Fibroblast of skin of right quadriceps (primary cell): ENCODE measurements around the gene BIN1.
"Not testable (repeated sequence)": the region's sequence is repeated elsewhere in the genome, so short reads cannot be mapped to it uniquely, and the experiment has no call there.

Source experiments
- DNase-seq: peaks from one replicate; pipeline ENCODE4 v3.0.0-alpha.2; 2013

BIN1 gene

DNA sequence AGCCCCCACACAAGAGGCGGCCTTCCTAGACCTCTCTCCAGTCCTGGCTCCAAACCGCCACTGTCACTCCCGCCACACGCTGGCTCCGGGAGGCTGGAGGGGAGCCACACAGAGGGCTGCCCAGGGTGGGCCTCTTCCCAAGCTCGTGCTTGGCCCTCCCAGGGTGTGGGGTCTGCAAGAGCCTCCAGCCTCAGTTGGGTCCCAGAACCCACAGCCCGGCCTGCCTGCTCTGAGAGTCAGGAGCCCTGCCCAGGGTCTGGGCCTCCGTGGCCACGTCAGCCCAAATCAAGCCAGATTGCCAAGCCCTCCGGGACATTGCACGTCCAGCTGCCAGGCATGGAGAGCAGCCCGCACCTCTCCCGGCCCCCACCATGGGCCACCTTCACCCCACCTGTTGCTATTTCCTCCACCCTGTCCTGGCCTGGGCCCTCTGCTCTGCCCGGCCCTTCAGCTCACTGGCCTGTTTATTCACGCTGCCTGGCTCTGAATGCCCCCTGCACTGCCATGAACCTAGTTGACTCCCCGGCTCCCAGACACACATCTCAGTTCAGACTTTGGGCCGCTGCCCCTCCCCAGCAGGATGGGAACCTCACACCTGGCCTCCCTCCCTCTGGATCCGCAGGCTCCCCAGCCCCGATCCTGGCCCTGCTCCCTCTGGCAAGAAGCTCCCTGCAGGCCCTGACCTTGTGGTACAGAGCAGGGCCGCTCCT is 61.0 kb downstream of the BIN1 start:
- DNase-seq = no peak

DNA sequence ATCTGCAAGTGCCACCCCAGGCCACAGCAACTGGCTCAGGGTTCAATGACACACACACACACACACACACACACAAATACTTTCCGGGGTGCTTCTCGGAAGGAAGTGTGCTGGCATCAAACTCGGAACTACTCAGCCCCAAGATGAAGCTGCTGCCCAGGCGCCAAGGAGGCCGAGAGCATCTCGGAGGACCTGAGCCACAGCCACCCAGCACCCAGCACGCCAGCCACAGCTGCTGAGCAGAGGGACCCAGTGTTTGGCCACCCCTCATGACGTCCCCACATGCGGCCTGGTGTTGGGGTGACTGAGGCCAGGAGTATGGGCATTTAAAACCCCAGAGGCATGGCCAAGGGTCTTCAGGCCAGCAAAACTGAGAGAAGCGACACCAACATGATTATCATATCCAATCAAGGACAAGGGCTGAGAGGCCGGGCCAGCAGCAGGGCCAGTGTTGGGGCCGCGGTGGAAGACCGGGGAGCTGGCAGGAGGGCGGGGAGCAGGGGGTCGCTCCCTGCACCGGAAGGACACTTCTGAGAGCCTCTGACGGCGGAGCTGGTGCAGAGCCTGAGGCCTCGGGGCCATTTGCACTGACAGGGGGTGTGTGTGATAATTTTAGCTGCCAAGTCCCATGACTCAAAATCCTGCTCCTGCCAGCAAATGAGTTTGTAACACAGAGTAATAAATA is 61.8 kb downstream of the BIN1 start:
- DNase-seq = no peak

DNA sequence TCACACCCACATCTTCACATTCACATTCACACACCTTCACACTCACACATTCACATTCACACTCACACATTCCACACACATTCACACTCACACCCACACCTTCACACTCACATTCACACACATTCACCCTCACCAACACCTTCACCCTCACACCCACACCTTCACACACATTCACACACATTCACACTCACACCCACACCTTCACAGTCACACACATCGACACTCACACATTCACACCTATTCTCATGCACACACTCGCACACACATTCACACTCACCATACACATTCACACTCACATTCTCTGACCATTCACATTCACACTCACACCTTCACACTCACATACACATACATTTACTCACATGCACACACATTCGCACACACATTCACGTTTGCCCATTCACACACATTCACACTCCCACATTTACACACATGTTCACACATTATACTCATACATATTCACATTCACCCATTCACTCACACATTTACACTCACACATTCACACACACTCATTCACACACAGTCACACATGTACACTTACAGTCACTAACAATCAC is 62.7 kb downstream of the BIN1 start:
- DNase-seq = no peak

DNA sequence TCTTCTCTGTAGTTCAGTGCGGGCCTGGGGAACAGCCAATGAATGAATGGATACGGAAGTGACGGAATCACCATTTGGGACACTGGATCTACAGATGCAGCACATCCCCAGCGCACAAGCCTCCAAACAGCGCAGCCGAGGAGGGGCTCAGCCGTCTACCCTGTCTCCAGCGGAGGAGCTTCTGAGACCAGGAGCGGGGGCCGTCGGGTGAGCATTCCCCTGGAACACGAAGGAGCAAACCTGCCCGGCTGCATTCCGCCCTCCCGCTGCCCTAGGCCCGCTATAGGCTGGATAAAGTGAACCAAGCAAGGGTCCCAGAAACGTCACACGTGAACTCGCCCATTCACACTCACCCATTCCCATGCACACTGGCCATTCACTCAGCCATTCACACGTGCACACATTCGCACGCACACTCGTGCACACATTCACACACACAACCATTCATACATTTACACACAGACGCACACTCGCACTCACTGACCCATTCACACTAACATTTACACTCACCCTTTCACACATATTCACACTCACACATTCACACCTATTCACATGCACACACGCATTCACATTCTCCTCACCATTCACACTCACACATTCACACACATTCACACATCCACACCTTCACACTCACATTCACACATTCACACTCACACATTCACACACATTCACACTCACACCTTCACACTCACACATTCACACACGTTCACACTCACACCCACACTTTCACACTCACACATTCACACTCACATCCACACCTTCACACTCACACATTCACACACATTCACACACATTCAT is 63.4 kb downstream of the BIN1 start:
- DNase-seq = no peak

DNA sequence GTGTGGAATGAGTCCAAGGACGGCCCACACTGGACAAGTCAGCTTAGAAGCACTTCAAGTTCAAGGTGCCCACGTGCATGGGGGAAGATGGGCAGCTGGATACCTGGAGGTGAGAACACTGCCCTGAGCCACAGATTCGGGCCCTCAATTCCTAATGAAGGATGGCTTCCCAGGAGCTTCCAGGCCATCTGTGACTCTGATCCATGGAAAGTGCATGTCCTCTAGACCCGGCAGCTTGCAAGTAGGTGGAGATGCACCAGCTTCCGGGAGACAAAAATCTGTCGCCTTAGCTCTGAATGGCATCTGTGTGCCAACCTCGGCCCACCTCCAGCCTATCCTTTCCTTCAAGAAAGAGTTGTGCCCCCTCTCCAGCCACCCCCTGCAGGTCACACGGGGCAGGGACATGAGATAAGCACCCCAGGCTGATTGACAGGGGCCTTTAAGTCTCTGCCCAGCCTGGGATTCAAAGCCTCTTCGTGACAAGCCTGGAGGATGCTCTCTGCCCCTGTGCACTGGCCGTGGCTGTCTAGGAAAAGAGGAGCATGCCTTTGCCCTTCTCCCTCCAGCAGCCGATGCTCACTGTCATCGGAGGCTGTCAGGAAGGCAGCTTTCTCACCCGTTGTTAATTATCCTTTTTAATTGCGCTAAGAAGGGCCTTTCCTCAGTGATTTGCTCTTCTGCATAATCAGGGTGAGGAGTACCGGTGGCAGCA is 65.5 kb downstream of the BIN1 start:
- DNase-seq = no peak

DNA sequence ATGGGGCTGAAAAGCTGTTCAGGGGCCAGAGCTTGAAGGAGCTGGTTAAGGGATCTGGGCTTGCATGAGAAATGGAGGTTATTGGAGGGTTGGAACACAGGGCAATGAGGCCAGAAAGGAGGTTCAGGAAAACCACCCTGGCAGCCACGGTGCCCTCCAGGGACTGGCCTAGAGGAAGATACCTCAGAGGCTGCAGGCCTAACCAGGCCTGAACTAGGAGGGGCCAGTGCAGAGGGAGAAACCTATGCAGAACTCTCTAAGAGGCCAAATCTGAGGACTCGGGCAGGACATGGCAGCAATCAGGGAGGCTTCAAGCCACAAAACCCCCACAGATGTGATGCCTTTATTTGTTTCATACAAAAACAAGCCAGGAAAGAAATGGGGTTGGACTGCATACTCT is 66.8 kb downstream of the BIN1 start:
- DNase-seq = no peak

DNA sequence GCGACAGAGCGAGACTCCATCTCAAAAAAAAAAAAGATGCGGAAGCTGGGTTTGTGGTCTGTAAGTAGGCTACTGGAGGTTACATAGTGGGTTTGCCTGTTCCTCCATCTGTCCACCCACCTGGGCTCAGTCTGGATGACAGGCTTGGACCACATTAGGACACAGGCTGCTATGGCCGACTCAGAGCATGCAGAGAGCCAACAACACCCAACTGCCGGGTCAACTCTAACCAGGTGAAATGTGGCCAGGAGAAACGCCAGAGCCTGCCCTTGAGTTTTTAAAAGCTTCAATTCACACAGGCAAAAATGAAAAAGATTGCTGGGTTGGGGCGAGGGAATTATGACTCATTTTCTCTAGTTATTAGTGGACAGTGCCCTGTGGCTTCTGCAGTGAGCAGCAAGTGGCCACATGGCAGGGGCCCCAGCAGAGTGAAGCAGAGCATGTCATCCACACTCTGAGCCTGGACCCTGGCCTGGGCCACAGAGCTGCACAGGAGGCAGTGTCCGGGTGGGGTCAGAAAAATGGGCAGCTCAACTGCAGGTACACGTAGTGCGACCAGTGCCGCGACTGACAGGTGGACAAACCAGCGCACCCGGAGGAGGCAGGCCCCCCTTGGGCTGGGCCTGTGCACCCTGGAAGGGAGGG is 67.4 kb downstream of the BIN1 start:
- DNase-seq = no peak

DNA sequence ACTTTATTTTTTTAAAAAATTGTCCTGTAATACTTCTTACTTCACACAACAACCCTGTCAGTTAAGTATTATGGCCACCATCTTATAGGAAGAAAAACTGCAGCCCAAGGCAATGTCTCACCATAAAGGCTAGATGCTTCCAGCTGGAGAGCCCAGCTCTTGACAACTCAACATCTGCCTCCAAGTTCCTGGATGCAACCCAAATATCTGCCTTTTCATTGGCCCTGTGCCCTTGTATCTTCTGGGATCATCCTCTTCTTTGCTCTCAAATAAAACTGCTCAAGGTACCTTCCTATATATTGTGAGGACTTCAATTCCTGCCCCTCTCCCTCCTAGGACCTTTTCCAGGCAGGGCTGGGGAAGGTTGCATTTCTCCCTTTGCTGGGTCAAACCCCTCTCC is 69.5 kb downstream of the BIN1 start:
- no peak for DNase-seq

DNA sequence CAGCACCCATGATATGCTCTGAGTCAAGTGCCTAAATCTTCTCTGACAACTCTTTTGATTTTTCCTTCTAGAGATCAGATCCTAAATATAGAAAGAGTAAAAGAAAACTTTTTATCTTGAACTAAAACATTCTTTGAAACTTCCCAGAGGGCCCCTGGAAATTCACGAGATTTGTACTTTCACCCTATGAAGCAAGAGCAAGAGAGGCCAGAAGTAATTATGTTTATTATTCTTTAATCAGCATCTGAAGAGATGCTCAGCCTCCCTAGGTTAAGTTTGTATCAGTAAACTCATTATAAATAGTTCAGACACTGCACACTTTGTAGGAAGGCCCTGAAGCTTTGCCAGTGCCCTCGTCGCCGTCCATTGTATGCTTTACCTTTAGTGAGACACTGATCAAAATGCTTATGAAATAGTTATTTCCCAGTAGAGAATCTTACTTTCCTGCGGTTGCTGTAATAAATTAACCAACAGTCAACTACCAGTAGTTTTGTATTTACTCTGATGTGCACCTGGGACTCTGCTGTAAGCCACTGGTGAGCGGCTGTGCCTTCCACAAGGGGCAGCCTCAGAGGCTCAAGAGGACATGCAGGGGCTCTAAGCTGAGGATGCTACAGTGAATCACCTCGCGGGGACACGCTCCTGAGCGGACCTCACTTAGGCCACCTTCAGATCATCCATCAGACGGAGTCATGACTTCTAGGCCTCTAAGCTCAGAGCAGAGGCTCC is 71.9 kb downstream of the BIN1 start:
- no peak for DNase-seq

DNA sequence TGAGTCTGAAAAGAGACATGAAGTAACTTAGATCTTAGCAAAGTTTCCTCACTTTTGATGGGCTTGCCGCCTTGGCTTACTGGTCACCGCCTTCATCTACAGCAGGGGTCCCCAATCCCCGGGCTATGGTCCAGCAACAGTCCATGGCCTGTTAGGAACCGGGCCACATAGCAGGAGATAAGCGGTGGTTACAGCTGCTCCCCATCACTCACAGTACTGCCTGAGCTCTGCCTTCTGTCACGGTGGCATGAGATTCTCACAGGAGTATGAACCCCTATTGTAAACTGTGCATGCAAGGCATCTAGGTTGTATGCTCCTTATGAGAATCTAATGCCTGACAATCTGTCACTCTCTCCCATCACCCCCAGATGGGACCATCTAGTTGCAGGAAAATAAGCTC is 72.9 kb downstream of the BIN1 start:
- DNase-seq = no peak

DNA sequence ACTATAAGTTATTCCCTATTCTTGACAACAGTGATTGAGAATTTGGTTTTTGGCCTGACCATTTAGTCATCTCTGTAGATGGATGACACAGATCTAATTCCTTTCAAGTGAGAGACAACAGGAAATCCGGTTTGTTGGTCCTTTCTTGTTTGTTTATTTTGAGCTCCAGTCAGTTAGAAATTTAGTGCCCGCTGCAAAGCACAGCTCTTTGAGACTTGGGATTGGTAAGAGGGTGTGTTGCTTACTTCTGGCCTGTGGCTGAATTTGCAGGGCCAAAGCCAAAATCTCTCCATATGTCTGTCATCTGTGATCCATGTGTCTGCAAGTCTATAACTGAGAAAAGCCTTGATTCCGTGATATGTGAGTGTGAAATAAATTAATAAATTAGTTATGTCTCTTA is 74.3 kb downstream of the BIN1 start:
- DNase-seq = peak; percentile 16

DNA sequence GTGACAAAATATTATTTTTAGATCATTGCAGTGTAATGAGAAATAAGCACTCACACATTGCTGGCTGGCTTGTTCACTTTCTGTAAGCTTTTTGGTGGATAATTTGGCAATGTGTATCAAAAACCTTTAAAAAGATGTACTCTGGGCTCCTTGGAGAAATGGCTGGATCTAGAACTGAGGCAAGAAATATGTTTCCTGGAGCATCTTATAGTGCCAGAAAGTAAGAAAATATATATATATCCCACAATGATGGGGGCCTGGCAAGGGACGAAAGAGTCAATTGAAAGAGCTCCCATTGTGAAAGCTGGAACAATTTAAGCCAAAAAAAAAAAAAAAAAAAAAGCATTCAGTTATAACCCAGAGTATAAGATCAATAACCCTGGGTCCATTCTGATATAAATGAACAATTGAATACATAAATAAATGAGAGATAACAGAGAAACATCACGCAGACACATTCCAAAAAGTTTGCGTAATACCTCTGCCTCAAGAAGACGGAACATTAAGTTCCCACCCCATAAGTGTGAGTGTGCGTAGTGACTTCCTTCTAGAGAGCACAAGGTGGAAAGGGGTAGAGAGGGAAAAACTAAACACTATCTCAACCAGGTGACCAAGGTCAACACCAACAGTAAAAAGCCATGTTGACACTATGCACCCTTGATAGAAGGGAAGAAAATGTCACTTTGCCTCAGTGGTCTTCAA is 77.5 kb downstream of the BIN1 start:
- no peak for DNase-seq

DNA sequence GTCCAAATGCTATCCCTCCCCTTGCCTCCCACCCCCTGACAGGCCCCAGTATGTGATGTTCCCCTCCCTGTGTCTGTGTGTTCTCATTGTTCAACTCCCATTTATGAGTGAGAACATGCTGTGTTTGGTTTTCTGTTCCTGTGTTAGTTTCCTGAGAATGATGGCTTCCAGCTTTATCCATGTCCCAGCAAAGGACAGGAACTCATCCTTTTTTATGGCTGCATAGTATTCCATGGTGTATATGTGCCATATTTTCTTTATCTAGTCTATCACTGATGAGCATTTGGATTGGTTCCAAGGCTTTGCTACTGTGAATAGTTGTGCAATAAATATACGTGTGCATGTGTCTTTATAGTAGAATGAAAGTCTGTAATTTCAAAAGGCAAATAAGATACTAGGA is 78.2 kb downstream of the BIN1 start:
- DNase-seq = not testable (repeated sequence)

DNA sequence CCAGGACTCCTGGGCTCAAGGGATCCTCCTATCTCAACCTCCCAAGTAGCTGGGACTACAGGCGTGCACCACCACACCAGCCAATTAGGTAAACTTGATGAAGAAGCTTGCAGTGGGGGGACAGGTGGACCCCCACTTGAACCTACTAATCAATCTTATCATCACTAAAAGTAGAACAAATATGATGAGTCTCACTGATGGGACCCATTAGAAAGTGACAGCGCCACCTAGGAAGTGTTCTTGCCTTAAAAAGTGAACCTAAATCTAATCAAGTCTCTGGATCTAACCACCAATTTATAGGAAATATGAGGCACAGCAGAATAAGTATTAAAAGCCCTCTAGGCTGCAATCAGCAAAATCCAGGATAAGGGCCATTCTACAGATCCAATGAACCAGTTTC is 79.2 kb downstream of the BIN1 start:
- DNase-seq = no peak

DNA sequence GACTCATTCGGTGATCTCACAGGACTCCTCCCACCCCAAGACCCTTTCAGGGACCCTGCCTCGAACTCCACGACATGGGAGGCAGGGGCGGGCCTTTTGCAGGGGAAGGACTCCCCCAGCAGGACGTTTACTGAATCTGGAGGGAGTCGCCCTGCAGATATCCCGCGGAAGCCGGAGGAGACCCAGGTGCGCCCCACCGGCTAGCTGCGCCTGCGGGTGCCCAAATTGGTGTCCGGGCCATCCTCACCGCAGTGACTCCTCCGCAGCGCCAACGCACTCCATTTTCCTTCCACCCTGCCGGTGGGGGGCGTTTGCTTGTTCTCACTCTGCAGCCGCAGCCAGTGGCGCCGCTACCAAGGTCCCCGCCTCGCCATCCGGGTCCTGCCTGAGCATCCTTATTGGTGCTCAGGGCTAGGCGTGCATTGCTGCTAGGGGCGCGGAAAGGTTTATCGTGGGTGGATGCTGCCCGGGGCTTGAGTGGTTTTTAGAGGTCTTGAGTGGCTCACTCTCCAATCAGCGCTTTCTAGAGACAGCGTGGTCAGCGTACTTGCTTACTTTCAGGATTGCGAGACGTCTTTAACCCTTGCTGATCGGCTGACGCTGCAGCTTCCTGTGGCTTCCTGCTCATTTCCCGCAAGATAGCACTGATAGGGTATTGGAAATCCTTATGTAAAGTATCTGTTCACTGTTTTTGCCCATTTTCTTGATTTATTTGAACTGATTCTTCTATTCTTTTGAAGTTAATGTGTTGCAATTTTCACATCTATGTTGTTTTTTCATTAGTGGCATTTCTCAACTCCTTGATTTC is 81.4 kb downstream of the BIN1 start:
- peak; percentile 77 for DNase-seq

DNA sequence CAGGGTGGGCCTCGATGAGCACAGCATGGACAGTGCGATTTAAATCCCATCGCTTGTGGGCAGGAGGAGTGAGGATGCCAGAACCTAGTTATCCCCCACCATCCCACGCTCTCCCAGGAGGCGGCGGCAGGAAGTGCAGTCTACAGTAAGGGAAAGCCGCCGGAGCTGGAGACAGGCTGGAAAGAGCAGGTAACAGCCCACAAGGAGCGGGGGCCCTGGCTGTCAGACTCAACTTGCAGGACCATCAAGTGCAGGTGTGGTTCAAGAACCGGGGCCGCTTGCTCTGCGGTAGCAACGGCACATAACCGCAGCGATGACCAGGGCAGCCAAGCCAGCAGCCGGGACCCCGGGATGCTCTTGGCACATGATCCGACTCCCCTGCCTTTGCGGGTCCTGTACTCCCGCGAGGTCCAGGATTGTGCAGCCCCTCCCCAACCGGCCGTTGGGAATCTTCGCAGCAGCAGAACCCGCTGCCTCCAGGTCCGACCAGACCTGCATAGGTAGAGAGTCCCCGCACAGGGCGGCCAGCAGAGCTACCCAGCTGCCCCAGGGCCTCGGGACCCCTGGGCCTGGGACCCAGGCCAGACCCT is 82.1 kb downstream of the BIN1 start:
- peak; percentile 41 for DNase-seq

DNA sequence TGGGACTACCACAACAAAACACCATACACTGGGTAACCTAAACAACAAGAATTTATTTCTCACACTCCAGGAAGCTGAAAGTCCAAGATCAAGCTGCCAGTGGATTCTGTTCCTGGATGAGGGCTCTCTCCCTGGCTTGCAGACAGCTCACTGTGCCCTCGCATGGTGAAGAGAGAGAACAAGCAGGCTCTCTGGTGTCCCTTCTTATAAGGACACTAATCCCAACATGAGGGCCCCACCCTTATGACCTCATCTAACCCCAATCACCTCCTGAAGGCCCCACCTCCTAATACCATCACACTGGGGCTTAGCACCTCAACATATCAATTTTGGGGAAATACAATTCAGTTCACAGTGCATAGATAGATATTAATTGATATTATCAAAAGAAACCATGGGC is 83.5 kb downstream of the BIN1 start:
- DNase-seq = no peak

DNA sequence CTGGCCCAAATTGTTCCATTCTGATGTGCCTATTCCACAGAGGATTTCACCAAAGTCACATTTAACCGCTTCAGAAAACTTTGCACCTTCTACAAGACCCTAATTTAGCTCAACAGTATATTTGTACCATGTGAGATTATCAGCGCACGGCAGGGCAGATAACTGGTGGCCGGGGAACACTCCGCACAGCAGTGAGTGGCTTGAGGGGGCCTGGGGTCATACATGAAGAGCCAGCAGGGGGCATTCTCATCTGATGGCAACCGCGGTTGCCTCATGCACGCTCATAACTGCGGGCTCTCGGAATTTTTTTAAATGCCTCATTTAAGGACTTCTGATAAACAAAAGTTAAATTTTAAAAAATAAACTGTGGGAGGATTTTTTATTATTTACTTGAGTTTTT is 84.1 kb downstream of the BIN1 start:
- no peak for DNase-seq

DNA sequence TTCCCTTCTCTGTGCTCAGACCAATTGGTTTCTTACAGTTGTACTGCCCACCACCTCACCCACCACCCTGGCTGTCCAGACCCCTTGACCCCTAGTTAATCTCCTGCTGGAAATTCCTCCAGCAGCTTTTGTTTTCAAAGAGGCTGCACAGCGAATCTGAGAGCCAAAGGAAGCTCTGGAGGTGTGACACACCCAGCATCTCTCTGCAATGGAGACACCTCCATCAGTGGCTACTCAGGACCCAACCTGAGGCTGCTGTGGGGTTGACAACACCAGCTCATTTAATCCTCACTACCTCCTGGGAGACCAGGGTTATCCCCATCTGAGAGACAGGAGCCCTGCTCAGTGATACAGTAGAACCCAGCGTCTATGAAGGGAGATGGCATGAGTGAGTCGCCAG is 86.4 kb downstream of the BIN1 start:
- DNase-seq = no peak

DNA sequence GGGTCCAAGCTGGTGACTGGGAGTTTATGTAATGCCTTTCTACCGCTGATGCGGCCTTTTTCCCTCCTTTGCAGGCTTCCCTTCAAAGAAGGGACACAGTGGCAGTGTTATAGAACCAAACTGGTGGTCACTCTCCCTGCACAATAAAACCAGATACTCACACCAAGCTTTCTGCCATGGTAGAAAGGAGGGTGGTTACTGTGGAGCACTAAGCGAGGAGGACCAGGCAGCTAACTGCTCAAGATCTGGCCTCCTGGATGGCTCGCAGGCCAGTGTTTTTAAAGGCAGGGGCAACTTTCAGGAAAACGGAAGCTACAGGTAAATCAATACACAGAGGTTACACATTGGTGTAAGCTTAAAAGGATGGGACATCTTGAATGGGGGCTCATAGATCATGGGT is 89.4 kb downstream of the BIN1 start:
- no peak for DNase-seq
